Activated T-cell treated with anti-CD3 and anti-CD28 coated beads for 1 hour (primary cell): ENCODE measurements around the gene RAPGEF5.
"Not testable (repeated sequence)": the region's sequence is repeated elsewhere in the genome, so short reads cannot be mapped to it uniquely, and the experiment has no call there.

Source experiments
- DNase-seq: peaks from one replicate; pipeline ENCODE4 v3.0.0-alpha.2; 2020; ENCODE audit warnings: low read depth

The RAPGEF5 gene

DNA sequence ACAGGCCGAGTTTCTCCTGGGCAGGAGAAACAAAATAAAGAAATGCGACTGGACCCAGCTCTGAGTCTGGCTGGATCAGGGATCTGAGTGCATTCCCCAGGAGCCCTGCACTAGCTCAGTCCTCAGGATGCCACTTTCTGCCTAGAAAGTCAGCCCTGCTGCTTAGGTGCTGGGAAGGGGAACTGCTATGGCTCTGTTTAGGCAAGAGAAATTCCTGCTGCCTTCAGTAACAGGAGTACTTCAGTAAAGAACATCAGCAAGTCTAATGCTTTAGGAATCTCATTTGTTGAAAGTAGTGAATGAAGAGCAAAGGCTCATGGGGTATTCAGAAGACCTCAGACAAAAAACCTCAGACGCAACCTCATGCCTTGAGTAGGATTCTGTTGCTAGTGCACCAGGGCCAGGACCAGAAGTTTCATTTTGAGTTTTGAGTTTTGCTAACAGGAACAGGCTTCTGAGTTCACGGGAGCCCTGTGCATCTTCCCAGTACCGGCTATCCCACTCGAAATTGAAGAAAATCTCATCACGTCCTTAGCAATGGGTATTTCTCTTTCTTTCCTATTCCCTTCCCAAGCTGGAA, 240.4 kb downstream of the RAPGEF5 start:
- DNase-seq = no peak

DNA sequence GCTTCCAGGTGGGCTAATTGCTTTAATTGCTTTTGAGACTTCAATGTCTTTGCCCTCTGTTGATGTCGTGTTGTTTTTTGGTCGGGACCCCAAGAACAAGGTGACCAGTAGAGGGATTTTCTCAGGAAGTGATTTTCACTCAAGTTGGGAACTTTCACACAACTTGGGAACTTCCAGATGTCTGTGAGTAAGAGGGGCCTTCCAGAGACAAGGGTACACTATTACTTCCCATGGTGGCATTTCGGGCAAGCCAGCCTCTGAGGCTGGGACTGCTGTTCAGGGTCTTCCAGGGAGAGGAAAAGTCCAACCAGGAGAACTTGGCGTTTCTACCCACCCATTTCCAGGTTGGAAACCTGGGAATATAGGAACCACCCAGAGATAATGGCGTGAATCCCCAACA, 241.3 kb downstream of the RAPGEF5 start:
- no peak for DNase-seq

DNA sequence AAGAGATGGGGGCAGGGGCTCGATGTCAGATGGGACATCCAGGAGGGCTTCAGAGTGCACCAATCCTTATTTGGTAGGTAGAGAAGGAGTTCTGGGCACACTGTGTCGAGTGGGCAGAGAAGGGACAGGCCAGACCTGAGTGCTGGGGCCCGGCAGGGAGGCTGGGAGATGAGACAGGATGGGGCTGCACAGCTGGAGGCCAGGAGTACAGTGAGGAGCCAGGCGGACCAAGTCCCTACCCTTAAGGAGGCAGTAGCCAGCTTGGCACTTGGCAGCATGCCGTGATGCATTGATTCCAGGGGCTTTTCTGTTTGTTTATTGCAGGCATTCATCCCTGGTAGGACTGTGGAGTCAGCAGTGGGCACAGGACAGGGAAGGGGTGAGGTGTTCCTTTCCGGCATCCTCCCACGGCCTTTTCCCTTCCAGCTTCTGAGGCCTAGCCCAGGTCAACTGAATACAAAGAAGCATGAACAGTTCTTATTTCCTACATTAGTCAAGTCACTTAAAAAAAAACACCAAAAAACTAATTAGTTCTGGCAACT, 242.4 kb downstream of the RAPGEF5 start:
- no peak for DNase-seq

DNA sequence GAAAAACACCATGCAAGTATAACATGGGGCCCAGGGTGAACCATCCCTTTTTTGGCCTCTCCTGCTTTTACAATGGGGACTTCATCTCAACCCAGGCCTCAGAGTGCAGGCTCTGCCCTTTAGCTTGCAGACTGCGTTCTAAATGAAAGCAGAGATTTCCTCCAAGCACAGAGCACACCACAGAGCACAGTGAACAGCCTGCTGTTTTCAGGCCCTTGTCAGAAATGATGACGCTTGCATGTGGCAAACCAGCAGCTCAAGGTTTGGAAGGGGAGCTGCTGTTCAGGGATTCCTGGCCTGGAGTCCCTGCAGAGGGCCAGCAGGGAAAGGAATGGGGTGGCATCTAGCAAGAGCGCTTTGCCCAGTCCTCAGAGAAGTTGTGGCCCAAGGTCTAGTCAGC, 243.9 kb downstream of the RAPGEF5 start:
- DNase-seq = no peak

DNA sequence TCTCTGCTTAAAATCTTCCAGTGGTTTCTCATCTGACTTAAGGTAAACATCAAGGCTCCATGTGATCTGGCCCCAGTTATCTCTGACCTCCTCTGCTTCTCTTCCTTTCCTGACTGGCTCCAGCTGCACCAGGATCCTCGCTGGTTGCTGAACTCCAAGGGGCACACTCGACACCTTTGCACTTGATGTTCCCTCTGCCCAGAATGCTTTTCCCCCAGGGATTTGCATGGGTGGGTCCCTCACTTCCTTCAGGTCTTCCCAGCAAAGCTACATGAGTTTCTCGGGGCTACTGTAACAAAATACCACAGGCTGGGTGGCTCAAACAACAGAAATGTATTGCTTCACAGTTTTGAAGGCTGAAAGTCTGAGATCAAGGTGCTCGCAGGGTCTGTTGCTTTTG, 245.3 kb downstream of the RAPGEF5 start:
- no peak for DNase-seq

DNA sequence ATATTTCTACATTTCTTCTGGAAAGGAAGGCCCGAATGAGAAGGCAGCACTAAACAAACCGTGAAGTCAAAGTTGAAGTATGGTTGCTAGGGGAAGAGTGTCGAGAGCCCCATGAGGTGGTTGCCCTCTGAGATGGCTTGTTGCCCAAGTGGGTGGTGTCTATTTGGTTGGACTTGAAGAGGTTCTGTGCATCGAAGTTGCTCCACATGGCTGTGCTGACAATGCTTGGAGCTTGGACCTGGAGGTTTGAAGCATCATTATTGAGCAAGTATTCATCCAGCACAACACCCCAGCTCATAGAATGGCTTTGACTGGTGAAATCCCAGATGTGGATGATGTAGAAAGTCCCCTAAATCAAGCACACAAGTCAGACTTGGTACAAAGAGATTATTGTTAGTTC, 246.1 kb downstream of the RAPGEF5 start:
- DNase-seq = no peak

DNA sequence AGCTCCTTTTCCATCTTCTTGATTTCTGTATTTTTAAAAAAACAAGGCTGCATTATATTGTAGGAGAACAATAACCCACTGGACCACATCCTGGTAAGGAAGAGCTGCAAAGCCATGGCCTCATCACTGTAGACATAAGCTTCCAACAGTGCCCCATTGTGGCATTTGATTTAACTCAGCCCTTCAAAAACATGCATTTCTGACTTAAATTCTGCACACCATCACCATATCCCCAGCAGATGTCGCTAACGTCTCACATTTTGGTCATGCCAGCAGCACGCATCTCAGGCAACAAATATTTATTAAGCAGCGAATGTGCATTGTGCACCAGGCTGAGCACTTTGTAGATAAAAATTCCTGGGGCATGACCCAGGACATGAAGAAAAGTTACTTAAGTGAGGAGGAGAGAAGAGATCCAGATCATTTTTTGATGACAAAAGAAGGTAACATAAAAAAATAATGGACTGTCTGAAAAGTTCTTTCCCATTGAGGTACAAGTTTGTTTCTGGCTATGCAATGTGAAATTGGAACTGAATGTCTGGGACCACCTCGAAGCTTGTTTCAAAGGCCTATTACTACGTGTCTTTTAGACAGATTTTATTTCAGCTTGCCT, 246.6 kb downstream of the RAPGEF5 start:
- peak; percentile 34 for DNase-seq

DNA sequence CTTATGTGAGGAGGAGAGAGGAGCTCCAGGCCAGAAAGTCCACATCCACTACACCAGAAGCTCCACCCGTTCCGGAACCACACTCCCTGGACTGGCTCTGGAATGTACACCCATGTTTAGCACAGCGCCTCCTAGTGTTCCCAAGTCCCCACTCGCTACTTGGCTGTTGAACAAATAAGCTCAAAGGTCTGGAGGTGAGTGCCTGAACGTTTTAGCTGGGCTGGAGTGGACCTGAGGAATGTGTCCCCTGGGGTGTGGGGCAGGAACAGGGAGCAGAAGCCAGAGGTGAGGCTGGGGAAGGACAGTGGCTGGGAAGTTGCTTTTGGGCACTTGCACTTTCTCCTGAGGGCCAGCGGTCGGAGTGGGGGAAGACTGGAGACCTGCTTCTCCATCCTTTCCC, 247.2 kb downstream of the RAPGEF5 start:
- no peak for DNase-seq

DNA sequence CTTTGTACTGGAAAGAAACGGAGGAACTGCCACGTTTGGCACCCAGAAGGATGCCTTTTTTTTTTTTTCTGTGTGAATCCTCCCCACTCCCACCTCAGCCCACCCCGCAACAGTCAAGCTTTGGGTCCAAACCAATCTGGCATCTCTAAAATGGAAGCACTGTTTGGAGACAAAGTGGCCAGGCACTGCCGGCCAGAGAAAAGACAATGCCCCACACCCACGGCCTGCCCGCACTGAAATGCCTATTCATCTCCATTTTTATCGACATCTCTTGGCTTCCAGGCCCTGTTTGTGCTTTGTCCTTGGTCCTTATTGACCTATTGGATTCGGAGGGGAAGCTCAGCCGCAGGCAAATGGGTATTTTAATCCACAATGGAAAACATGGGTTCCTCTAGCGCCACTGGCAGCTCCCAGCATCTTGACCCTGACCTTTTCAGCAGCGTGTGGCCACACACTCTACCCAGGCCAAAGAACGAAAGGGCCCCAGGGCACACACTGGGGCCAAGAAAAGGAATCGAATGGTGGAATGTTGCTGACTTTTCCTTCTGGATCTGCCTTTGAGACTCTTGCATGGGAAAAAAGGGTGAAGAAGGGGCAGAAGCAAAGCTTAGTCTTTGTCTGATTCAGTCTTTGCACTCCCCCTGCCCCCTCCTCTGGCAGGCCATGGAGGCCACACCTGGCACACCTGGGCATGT, 248.7 kb downstream of the RAPGEF5 start:
- no peak for DNase-seq

DNA sequence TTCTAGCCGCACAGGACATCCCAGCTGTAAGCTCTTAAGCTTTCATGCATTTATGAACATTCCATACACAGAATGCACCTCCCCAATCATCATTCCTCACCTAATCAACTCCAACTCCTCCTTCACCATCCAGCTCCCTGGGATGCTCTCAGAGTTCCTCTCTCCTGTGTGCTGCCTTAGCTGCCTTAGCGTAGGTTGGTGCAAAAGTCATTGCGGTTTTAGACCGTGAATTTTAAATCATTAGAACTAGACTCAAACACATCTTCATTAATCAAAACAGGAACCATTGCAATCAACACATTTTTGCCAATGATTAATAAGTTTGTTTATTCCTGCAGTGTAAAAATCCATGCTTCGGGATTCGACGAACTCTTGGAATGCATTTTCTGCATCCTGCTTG, 251.4 kb downstream of the RAPGEF5 start:
- DNase-seq = no peak

DNA sequence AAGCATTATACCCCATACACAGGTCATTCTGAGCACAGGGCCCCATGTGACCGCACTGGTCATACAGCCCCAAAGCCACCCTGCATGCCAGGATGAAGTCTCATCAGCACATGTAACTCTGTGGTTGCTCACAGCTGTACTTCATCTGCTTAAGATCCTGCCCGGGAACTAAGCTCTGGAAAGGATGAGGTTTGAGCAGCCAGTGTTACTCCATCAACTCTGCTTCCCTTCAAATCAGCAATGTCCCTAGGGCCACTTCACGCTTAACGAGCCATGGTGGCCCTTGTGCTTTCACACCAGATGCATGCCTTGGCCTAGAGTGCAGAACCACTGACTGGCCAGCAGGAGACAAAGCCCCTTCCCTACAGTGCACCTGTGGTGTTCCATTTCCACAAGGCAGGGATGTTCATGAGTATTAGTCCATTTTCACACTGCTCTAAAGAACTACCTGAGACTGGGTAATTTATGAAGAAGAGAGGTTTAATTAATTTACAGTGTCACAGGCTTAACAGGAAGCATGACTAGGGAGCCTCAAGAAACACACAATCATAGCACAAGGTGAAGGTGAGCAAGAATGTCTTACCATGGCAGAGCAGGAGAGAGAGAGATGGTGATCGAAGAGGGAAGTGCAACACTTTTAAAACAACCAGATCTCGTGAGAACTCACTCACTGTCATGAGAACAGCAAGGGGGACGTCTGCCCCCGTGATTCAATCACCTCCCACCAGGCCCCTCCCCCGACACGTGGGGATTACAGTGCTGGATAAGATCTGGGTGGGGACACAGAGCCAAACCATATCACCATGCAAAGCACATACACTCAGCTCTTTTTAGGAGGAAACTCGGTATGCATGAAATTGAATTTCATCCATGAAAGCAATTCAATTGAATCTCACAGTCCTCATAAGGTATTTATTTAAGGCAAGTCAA, 262.3 kb downstream of the RAPGEF5 start:
- DNase-seq = no peak

DNA sequence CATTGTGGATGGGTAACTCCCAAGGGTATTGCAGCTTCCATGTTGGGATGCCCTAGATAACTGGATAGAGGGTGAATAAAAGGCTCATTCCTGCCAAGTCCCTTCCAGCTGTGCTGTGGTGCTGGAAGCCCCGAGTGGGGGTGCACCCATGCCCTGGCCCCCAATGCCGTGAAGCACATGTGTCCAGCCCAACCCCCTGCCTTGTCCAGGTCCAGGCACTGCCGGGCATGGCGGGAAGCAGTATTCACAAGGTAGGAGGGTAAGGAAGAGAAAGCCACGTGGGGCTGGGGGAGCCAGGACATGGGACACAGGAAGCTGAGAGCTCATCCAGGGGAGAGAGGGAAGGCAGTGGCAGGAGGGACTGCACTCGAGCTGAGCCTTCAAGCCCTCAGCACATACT, 263.0 kb downstream of the RAPGEF5 start:
- DNase-seq = no peak

DNA sequence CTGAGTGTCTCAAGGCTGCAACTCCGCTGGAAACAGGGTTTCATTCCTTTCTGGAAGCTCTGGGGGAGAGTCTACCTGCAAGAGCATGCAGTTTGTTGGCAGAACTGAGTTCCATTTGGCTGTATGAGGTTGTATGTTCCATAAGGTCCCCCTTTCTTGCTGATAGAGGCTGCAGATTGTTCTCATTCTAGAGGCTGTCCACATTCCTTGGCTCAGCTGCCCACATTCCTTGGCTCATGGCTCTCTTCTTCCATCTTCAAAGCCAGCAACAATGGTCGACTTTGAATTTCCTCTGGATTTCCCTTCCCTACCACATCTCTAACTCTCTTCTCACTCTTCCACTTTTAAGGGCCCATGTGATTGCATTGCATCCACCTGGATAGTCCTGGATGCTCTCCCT, 264.0 kb downstream of the RAPGEF5 start:
- no peak for DNase-seq

DNA sequence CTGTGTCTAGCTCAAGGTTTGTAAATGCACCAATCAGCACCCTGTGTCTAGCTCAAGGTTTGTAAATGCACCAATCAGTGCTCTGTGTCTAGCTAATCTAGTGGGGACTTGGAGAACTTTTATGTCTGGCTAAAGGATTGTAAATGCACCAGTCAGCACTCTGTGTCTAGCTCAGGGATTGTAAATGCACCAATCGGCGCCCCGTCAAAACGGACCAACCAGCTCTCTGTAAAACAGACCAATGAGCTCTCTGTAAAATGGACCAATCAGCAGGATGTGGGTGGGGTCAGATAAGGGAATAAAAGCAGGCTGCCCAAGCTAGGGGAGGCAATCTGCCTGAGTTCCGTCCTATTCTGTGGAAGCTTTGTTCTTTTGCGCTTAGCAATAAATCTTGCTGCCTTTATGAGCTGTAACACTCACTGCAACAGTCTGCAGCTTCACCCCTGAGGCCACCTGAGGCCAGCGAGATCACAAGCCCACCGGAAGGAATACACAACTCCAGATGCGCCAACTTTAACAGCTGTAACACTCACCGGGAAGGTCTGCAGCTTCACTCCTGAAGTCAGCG, 265.9 kb downstream of the RAPGEF5 start:
- not testable (repeated sequence) for DNase-seq

DNA sequence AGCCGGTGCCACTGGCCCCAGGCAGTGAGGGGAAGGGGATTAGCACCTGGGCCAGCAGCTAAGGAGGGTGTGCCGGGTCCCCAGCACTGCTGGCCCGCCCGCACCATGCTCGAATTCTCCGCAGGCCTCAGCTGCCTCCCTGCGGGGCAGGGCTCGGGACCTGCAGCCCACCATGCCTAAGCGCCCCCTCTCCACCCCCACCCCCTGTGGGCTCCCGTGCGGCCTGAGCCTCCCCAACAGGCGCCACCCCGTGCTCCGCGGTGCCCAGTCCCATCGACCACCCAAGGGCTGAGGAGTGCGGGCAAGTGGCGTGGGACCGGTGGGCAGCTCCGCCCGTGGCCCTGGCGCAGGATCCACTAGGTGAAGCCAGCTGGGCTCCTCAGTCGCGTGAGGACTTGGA, 266.4 kb downstream of the RAPGEF5 start:
- DNase-seq = no peak

DNA sequence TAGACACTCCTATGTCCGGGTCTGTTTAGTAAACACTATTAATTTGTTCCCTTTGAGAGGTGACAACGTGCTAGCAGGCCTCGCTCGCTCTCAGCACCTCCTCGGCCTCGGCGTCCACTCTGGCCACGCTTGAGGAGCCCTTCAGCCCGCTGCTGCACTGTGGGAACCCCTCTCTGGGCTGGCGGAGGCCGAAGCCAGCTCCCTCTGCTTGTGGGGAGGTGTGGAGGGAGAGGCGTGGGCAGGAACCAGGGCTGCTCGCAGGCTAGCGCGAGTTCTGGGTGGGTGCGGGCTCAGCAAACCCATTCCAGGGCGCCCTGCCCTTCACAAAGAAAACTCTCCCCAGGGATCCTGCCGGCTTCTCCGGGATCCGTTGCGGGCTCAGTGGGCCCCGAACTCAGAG, 266.8 kb downstream of the RAPGEF5 start:
- no peak for DNase-seq

DNA sequence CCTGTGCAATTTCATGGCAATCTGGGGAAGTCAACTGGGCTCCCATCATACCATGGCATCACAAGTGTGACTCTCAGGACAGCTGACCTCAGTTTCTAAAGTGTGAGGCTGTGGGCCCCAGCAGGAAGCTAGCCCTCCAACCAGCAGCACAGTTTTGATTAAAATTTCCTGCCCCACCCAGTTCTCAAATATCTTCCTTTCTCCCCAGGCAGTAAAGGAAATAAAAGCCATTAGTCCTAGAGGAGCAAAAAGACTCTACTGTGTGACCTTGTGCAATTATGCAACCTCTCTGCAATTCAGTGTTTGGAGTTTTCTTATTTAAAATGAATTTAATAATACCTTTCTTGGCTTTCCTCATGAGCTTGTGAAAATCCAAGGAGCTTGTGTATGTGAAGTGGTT, 268.1 kb downstream of the RAPGEF5 start:
- DNase-seq = no peak

DNA sequence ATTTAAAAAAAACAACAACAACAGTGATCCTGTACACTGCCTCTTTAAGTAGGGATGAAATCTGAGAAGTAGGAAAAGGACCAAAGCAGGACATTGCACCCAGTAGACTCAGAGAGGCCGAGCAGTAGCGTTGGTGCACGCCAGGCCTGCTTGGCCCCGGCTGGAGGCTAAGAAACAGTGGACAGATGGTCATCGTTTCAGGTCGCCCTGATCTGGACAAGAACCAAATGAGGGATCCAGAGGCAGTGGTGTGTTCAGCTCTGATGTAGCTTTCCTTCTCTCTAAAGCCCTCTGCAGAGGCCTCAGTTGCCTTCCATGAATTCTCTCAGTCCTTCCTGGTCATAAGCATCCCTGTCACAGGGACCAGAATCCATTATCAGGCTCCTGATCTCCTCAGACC, 269.1 kb downstream of the RAPGEF5 start:
- no peak for DNase-seq

DNA sequence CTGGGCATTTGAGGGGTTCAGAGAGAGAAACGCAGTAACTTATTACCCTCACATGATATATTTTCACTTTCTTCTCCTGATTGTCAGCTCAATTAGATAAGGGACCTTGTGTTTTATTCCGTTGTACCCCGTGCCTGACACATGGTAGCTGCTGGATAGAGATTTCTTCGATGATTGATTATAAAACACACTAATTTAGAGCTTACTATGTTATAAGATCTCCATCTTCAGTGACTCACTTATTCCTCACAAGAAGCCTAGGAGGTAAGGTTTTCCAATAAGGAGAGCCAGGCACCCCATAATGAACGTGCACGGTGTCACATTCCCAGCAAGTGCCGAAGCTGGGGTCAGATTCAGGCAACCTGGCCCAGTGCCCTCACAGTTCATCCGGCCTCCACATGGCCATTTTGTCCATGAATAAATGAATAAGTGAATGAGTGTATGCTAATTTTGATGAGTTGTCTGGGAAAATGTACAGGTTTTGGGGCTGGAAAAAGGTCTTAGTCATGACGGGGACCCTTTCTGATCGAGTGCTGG, 273.2 kb downstream of the RAPGEF5 start:
- no peak for DNase-seq

DNA sequence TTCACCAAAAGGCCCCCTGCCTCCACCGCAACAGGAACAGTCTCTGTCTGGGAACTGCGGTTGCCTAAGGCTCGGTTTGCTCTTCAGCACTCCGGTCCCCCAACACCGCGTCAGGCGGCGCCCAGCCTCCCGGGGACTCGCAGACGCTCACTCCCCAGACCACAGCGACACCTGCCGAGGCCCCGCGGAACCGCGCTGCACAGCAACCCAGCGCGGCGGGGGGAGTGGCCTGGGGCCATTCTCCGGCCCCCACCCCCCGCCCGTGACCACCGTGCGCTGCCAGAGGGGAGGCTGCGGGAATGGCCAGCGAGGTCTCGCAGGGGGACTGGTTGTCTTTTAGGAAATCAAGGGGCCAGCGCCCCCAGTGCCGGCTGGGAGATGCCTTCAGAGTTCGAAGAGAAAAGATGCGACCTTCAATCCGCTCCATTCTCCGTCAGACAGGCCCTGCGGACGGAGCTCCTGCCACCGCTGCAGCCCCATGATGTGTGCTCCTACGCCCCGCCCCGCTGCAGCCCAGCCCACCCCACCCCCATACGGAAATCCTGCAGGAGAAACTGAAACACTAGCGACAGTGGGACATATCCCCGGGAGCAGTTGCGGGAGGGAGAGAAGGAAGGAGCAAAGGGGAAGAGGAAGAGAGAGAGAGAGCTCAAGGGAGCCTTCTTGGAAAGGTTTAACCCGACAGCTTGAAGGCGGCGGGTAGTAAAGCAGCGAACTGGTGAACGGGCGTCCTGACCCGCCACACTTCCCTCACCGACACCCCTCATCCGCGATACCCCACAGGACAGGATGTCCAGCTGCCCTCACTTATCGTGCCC, 273.9 kb downstream of the RAPGEF5 start:
- peak; percentile 74 for DNase-seq

DNA sequence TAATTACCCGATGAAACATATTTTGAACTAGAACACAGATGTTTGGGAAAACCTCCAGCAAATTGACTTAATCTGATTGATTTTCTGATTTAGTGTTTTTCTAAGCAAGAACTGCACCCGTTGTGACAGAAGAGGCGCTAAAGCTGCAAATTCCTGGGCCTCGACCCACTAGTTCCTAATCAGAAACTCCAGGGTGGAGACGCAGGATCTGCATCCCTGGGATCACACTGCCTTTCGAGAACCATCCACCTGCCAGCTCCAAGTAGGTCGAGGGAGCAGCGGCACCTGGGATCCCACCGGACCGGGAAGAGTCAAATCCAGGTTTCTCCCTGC, 274.4 kb downstream of the RAPGEF5 start:
- no peak for DNase-seq
